ENCODE data around the gene MUS81. TPM values are rescaled to one million over a fixed set of nuclear protein-coding genes. Genes with fewer than 3 reads are reported as not detected.

Gene MUS81
- total RNA-seq, 1 donor from 2014 or later, result 36.8 TPM

- DNase-seq (ENCODE audit: low spot score), result no peak
- H4K20me1 ChIP-seq (ENCODE audit: low read depth), result peaks cover 14% of the 10 kb centered on the region
- H3K4me1 Mint-ChIP-seq, result peaks cover 22% of the 10 kb centered on the region
- H3K9me3 ChIP-seq (ENCODE audit: low read depth), result no peaks in the 10 kb centered on the region
- H3K36me3 Mint-ChIP-seq, result no peaks in the 10 kb centered on the region
- H3K4me2 ChIP-seq, result no peak overlapping the region
- no peak overlapping the region for H3K27ac ChIP-seq
- TF ChIP-seq EZH2phosphoT487 (IDR thresholded peaks at IDR 0.05), result no peak
- no peak for TF ChIP-seq EZH2 (IDR thresholded peaks at IDR 0.05)
- TF ChIP-seq CTCF (IDR thresholded peaks at IDR 0.05), result no peak
- peaks cover 15% of the 10 kb centered on the region for H3K4me1 ChIP-seq
- no peak overlapping the region for H2AFZ ChIP-seq (replicated peaks)
- H3K4me3 Mint-ChIP-seq, result peak overlapping the region; percentile 59
- no peaks in the 10 kb centered on the region for H3K9me3 Mint-ChIP-seq
- peaks cover 53% of the 10 kb centered on the region for H3K27me3 ChIP-seq
- H3K27ac Mint-ChIP-seq, result no peak overlapping the region
- H3K9ac ChIP-seq, result no peak overlapping the region
- H3K36me3 ChIP-seq, result no peaks in the 10 kb centered on the region
- peaks cover 9% of the 10 kb centered on the region for H3K79me2 ChIP-seq (ENCODE audit: low read depth)
- peaks cover 35% of the 10 kb centered on the region for H3K27me3 Mint-ChIP-seq (ENCODE audit: insufficient read depth, low read depth)
- peaks cover 28% of the 10 kb centered on the region for H3F3A ChIP-seq (ENCODE audit: low read depth)
- no peak overlapping the region for H3K4me3 ChIP-seq
Observed at GRCh38 chr11:65896034-65896999, 36.1 kb downstream of the MUS81 start.

- no peak overlapping the region for H3K4me2 ChIP-seq
- peaks cover 26% of the 10 kb centered on the region for H3F3A ChIP-seq (ENCODE audit: low read depth)
- H3K79me2 ChIP-seq (ENCODE audit: low read depth), result peaks cover 2% of the 10 kb centered on the region
- Mint-ChIP-seq H3K4me1 (peaks cover 20% of the 10 kb centered on the region), H3K4me3 (no peak overlapping the region), H3K27me3 (ENCODE audit: insufficient read depth, low read depth) (peaks cover 38% of the 10 kb centered on the region), H3K27ac (no peak overlapping the region), H3K9me3 (no peaks in the 10 kb centered on the region), H3K36me3 (no peaks in the 10 kb centered on the region)
- TF ChIP-seq CTCF (IDR thresholded peaks at IDR 0.05), result no peak
- no peak for TF ChIP-seq EZH2phosphoT487 (IDR thresholded peaks at IDR 0.05)
- no peak for TF ChIP-seq EZH2 (IDR thresholded peaks at IDR 0.05)
- no peaks in the 10 kb centered on the region for H3K36me3 ChIP-seq
- peaks cover 11% of the 10 kb centered on the region for H4K20me1 ChIP-seq (ENCODE audit: low read depth)
- no peak overlapping the region for H3K27ac ChIP-seq
- H3K9ac ChIP-seq, result no peak overlapping the region
- H3K27me3 ChIP-seq, result peaks cover 61% of the 10 kb centered on the region
- no peak overlapping the region for H3K4me3 ChIP-seq
- no peaks in the 10 kb centered on the region for H3K9me3 ChIP-seq (ENCODE audit: low read depth)
- peaks cover 11% of the 10 kb centered on the region for H3K4me1 ChIP-seq
- H2AFZ ChIP-seq (replicated peaks), result no peak overlapping the region
- DNase-seq (ENCODE audit: low spot score), result no peak
Observed at GRCh38 chr11:65897020-65897471, 36.8 kb downstream of the MUS81 start.

- peaks cover 78% of the 10 kb centered on the region for H3K27me3 ChIP-seq
- no peak overlapping the region for H3K27ac ChIP-seq
- no peaks in the 10 kb centered on the region for H3K9me3 ChIP-seq (ENCODE audit: low read depth)
- Mint-ChIP-seq H3K9me3 (no peaks in the 10 kb centered on the region), H3K27ac (no peak overlapping the region), H3K36me3 (no peaks in the 10 kb centered on the region), H3K4me3 (peak overlapping the region; percentile 81), H3K4me1 (peaks cover 20% of the 10 kb centered on the region), H3K27me3 (ENCODE audit: insufficient read depth, low read depth) (peaks cover 38% of the 10 kb centered on the region)
- no peaks in the 10 kb centered on the region for H3K79me2 ChIP-seq (ENCODE audit: low read depth)
- H4K20me1 ChIP-seq (ENCODE audit: low read depth), result no peaks in the 10 kb centered on the region
- H3K4me1 ChIP-seq, result peaks cover 5% of the 10 kb centered on the region
- peaks cover 13% of the 10 kb centered on the region for H3F3A ChIP-seq (ENCODE audit: low read depth)
- H2AFZ ChIP-seq (replicated peaks), result peak overlapping the region; percentile 30
- TF ChIP-seq EZH2phosphoT487 (IDR thresholded peaks at IDR 0.05) (no peak), CTCF (IDR thresholded peaks at IDR 0.05) (no peak), EZH2 (IDR thresholded peaks at IDR 0.05) (no peak)
- DNase-seq (ENCODE audit: low spot score), result no peak
- no peak overlapping the region for H3K9ac ChIP-seq
- peak overlapping the region; percentile 61 for H3K4me2 ChIP-seq
- no peaks in the 10 kb centered on the region for H3K36me3 ChIP-seq
- peak overlapping the region; percentile 47 for H3K4me3 ChIP-seq
Observed at GRCh38 chr11:65898656-65899355, 38.6 kb downstream of the MUS81 start.
